Muscle layer of colon (tissue), 2 donors: Measurements from ENCODE around the gene CACNA1H.

Source experiments
- H3K27ac ChIP-seq: one replicate; pipeline ENCODE4 v1.7.0; 2013; ENCODE audit warnings: low read depth, mild to moderate bottlenecking, low read length, moderate library complexity
- H3K27me3 ChIP-seq, 2 donors: one replicate each; pipeline ENCODE4 v1.7.0; 2013; ENCODE audit warnings: low read length in 2 of 2, mild to moderate bottlenecking in 2 of 2; ENCODE audit not compliant: insufficient read depth in 2 of 2, control insufficient read depth in 1 of 2
- H3K36me3 ChIP-seq: one replicate; pipeline ENCODE4 v1.7.0; 2013; ENCODE audit warnings: mild to moderate bottlenecking, low read length; ENCODE audit not compliant: insufficient read depth
- H3K4me1 ChIP-seq: one replicate; pipeline ENCODE4 v1.7.0; 2013; ENCODE audit warnings: mild to moderate bottlenecking, low read length; ENCODE audit not compliant: insufficient read depth
- H3K4me3 ChIP-seq, 2 donors: one replicate each; pipeline ENCODE4 v1.7.0; 2013; ENCODE audit warnings: low read length in 2 of 2, low read depth in 1 of 2, mild to moderate bottlenecking in 1 of 2, moderate library complexity in 1 of 2
- H3K9ac ChIP-seq: one replicate; pipeline ENCODE4 v1.7.0; 2013; ENCODE audit warnings: low read length
- H3K9me3 ChIP-seq: one replicate; pipeline ENCODE4 v1.7.0; 2013; ENCODE audit warnings: mild to moderate bottlenecking, low read length
- donor health status: abdominal sarcoma.
- donor health status: Adenocarcinoma of cecum.

CACNA1H gene

GRCh38 chr16:1171854-1172428, 19.0 kb downstream of the CACNA1H start:
- Histone ChIP-seq H3K36me3 (peaks cover 6% of the 10 kb centered on the region), H3K27me3 (peaks cover 0 to 5% of the 10 kb centered on the region in 2 donors), H3K27ac (peak overlapping the region; percentile 93), H3K4me3 (peak overlapping the region in 1 of 2 donors; percentile 20), H3K4me1 (peaks cover 73% of the 10 kb centered on the region), H3K9me3 (no peaks in the 10 kb centered on the region), H3K9ac (peak overlapping the region; percentile 49)

GRCh38 chr16:1172651-1173050, 19.7 kb downstream of the CACNA1H start:
- Histone ChIP-seq H3K4me1 (peaks cover 67% of the 10 kb centered on the region), H3K36me3 (peaks cover 6% of the 10 kb centered on the region), H3K27me3 (peaks cover 0 to 5% of the 10 kb centered on the region in 2 donors), H3K9ac (peak overlapping the region; percentile 49), H3K9me3 (no peaks in the 10 kb centered on the region), H3K27ac (peak overlapping the region; percentile 93), H3K4me3 (no peak overlapping the region)

GRCh38 chr16:1173788-1174451, 21.0 kb downstream of the CACNA1H start:
- peak overlapping the region; percentile 78 for H3K27ac ChIP-seq
- no peak overlapping the region for H3K4me3 ChIP-seq
- H3K4me1 ChIP-seq: peaks cover 55% of the 10 kb centered on the region
- no peak overlapping the region for H3K9ac ChIP-seq
- H3K27me3 ChIP-seq: peaks cover 0 to 5% of the 10 kb centered on the region in 2 donors
- peaks cover 6% of the 10 kb centered on the region for H3K36me3 ChIP-seq
- H3K9me3 ChIP-seq: no peaks in the 10 kb centered on the region

- H3K9ac ChIP-seq: no peak overlapping the region
- H3K27me3 ChIP-seq: peaks cover 0 to 5% of the 10 kb centered on the region in 2 donors
- H3K9me3 ChIP-seq: no peaks in the 10 kb centered on the region
- peaks cover 6% of the 10 kb centered on the region for H3K36me3 ChIP-seq
- H3K27ac ChIP-seq: peak overlapping the region; percentile 78
- H3K4me1 ChIP-seq: peaks cover 49% of the 10 kb centered on the region
- H3K4me3 ChIP-seq: no peak overlapping the region
Observed at GRCh38 chr16:1174477-1175357, 21.8 kb downstream of the CACNA1H start.

DNA sequence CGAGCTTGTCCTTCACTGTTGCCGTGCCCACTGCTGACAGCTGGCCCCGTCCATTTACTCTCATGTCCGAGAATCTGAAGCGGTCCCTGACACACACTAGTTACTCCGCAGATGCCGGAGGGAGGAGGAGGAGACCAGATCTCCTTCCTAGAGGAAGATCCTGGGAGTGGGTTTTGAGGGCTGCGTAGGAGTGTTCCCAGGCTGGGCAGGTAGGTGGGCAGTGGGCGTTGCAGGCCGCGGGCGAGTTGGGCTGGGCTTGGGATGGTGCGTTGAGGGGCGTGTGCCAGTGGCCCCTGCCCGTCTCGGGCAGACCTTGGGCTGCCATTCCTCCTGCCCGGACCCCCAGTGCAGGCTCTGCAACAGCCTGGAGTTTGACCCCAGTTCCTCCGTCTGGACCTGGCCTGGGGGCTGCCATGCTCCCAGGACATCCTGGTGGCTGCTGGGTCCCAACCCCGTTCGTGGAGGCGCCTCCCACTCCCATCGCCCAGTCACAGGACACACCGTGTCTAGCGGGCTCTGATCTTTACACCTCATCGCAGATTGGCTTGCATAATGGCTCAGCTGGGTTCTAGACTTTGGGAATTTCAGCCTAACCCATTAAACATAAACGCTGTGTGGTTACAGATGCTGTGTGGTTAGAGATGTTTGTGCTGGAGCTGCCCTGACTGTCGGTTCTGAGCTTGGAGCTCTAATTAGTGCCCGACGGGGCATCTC, 22.8 kb downstream of the CACNA1H start:
- peaks cover 6% of the 10 kb centered on the region for H3K36me3 ChIP-seq
- H3K9me3 ChIP-seq: no peaks in the 10 kb centered on the region
- no peak overlapping the region for H3K9ac ChIP-seq
- H3K4me1 ChIP-seq: peaks cover 48% of the 10 kb centered on the region
- H3K27me3 ChIP-seq: peaks cover 0 to 4% of the 10 kb centered on the region in 2 donors
- no peak overlapping the region for H3K4me3 ChIP-seq
- H3K27ac ChIP-seq: peak overlapping the region; percentile 58

DNA sequence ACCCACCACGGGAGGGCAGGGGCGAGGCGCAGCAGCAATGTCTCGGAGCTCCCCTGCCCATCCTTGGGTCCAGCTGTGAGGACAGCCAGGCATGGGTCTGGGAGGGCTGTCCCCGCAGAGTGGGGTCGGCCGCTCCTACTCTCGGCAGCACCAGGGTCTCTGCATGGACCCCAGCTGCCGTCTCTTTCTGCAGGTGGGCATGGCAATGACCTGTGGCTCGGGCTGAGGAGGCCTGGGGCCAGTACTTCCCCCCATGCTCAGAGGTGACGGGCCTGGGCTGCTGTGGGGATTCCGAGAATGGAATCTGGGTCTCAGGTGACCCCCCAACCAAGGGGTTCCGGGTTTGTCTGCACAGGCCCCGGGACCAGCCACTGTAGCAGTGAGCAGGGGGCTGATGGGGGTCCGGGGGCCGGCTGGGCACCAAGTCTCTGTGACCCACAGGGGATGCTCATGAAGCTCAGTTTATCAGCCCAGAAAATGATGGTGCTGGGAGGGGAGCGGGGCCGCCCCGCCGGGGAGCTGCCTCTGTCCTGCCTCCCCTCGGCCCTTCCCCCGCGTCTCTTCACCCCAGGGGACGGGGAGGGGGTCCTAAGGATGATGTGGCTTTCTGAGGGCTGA, 23.5 kb downstream of the CACNA1H start:
- Histone ChIP-seq H3K9ac (no peak overlapping the region), H3K27ac (peak overlapping the region; percentile 66), H3K27me3 (no peaks in the 10 kb centered on the region), H3K4me1 (peaks cover 49% of the 10 kb centered on the region), H3K9me3 (no peaks in the 10 kb centered on the region), H3K4me3 (no peak overlapping the region), H3K36me3 (peaks cover 6% of the 10 kb centered on the region)

- Histone ChIP-seq H3K36me3 (peaks cover 6% of the 10 kb centered on the region), H3K9ac (no peak overlapping the region), H3K4me1 (peaks cover 52% of the 10 kb centered on the region), H3K27me3 (no peaks in the 10 kb centered on the region), H3K9me3 (no peaks in the 10 kb centered on the region), H3K27ac (peak overlapping the region; percentile 66), H3K4me3 (no peak overlapping the region)
Observed at GRCh38 chr16:1177053-1177452, 24.1 kb downstream of the CACNA1H start.

DNA sequence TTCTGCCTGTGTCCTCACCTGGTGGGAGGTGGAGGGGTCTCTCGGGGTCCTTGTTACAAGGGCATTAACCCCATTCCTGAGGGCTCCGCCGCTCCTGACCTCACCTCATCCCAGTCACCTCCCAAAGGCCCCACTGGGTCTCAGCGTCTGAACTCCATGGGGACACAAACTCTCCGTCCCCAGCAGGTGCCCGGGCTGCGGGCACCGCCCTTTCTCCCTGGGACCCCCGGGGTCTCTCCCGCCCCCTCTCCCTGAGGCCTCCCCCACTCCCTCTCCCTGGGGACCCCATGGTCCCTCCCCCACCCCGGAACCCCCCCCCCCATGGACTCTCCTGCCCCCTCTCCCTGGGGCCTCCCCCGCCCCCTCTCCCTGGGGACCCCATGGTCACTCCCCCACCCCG, 24.8 kb downstream of the CACNA1H start:
- Histone ChIP-seq H3K36me3 (peaks cover 6% of the 10 kb centered on the region), H3K9ac (no peak overlapping the region), H3K27ac (peak overlapping the region; percentile 66), H3K27me3 (no peaks in the 10 kb centered on the region), H3K9me3 (no peaks in the 10 kb centered on the region), H3K4me1 (peaks cover 59% of the 10 kb centered on the region), H3K4me3 (no peak overlapping the region)

- H3K4me3 ChIP-seq: no peak overlapping the region
- H3K4me1 ChIP-seq: peaks cover 64% of the 10 kb centered on the region
- no peaks in the 10 kb centered on the region for H3K9me3 ChIP-seq
- no peak overlapping the region for H3K9ac ChIP-seq
- peaks cover 6% of the 10 kb centered on the region for H3K36me3 ChIP-seq
- H3K27ac ChIP-seq: no peak overlapping the region
- no peaks in the 10 kb centered on the region for H3K27me3 ChIP-seq
Observed at GRCh38 chr16:1178295-1178910, 25.5 kb downstream of the CACNA1H start.

DNA sequence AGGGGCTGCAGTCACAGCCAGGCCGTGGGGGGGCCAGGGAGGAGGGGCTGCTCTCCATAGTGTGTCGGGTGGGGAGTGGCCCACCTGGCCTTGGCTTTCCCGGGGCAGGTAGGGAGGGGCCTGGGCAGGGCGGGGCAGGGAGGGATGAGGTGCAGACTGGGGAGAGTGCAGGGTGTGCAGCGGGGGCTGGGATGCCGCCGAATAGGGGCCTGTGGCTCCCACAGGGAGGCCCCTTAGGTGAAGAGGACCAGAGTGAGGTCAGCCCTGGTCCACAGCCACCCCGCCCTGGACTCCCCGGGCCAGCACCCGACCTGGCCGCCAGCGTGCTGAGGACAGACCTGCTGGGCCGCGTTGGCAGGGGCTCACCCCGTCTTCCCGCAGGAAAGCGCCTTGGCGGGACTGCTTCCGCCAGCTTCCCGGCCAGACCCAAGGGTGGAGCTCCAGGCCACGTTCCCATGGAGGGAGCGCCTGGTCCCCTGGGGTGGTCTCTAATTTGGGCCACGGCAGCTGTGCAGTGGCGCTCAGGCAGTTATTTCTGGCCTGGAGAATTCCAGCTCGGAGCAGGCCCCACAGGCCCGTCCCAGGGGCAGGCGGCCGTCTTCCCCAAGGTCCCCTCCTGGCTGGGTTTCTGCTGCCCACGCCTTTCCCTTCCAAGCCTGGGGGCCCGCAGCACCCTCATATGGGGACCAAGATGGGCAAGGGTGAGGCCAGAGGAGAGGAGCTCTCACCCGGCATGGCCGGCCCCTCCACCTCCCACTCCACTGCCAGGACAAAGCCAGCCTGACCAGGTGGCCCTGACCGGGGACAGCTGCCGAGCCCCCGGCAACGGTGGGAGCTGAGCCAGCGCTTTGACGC, 27.9 kb downstream of the CACNA1H start:
- Histone ChIP-seq H3K4me1 (peaks cover 65% of the 10 kb centered on the region), H3K36me3 (peaks cover 7% of the 10 kb centered on the region), H3K27ac (peak overlapping the region; percentile 80), H3K27me3 (no peaks in the 10 kb centered on the region), H3K4me3 (no peak overlapping the region), H3K9ac (no peak overlapping the region), H3K9me3 (no peaks in the 10 kb centered on the region)
